Measurements from ENCODE around the gene ERBB4. TPM values are rescaled to one million over a fixed set of nuclear protein-coding genes. Genes with fewer than 3 reads are reported as not detected.

The ERBB4 gene
- polyA plus RNA-seq, 1 of the 3 experiments (the other 2 are of a cell fraction) = 0.05 TPM

DNA sequence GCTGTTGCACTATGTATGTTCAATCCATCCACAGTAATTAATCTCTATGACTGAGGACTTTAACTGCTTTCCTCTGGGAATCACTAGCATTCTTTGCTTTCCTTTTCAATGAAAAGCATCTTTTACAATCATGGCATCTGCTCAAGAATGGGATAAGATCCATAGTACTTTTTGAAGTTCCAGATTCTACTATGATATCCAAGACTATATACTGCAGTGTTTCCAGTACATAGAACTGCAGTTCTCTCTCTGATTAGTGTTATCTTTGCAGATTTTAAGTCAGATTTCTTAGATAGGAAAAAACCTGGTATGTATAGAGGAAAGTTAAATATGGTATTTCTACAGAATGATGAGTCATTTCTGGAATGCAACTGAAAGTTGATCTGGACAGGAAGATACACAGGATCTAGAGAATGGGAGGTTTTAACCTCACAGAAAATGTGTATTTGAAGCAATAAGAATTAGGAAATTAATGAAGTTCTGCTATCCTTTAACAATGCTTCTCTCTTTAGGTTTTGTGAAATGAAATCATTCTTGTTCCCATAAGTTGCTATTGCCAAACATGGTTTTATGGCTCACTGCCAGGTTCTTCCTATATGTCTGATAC lies 670.7 kb downstream of the ERBB4 start (continued):
- TF ChIP-seq, protein P1, sequence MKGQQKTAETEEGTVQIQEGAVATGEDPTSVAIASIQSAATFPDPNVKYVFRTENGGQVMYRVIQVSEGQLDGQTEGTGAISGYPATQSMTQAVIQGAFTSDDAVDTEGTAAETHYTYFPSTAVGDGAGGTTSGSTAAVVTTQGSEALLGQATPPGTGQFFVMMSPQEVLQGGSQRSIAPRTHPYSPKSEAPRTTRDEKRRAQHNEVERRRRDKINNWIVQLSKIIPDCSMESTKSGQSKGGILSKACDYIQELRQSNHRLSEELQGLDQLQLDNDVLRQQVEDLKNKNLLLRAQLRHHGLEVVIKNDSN (IDR thresholded peaks at IDR 0.05; ENCODE audit: borderline replicate concordance, low read depth) = no peak
- no peak for TF ChIP-seq FOXM1 (IDR thresholded peaks at IDR 0.05; ENCODE audit: low read depth)
- no peak for TF ChIP-seq RFX5 (IDR thresholded peaks at IDR 0.05; ENCODE audit: low read length)
- peak; percentile 61; the same call in 1 of the 2 replicates for TF ChIP-seq FOSL2 (IDR thresholded peaks at IDR 0.05; ENCODE audit: borderline replicate concordance, low read depth)
- TF ChIP-seq FOXJ3 (CRISPR knock-in tag; IDR thresholded peaks at IDR 0.05) = no peak
- TF ChIP-seq, protein P2, sequence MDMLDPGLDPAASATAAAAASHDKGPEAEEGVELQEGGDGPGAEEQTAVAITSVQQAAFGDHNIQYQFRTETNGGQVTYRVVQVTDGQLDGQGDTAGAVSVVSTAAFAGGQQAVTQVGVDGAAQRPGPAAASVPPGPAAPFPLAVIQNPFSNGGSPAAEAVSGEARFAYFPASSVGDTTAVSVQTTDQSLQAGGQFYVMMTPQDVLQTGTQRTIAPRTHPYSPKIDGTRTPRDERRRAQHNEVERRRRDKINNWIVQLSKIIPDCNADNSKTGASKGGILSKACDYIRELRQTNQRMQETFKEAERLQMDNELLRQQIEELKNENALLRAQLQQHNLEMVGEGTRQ (IDR thresholded peaks at IDR 0.05; ENCODE audit: borderline replicate concordance, low read depth, low read length) = no peak
- TF ChIP-seq SIN3A (IDR thresholded peaks at IDR 0.05; ENCODE audit: borderline replicate concordance, low read depth, low read length) = no peak
- no peak for TF ChIP-seq TAF1 (IDR thresholded peaks at IDR 0.05; ENCODE audit: borderline replicate concordance, low read depth, low read length)
- TF ChIP-seq POLR2AphosphoS5 (IDR thresholded peaks at IDR 0.05; ENCODE audit: low read depth, low read length) = no peak
- no peak for TF ChIP-seq GABPA (IDR thresholded peaks at IDR 0.05; ENCODE audit: low read depth)

DNA sequence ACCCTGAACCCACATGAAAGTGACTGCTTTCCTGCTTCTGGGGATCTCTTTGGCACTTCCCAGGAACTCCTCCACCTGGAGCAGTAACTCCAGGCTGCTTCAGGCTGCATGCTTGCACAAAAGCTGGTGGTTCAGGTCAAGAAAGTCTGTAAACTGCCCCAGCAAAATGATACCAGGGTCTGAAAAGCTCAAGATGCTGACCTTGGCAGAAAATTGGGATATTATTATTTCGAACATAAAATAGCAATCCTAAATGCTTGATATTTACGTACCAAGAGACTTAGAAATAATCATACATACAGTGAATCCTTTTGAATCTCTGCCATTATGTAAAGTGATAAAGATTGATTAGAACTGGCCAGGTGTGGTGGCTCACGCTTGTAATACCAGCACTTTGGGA lies 674.3 kb downstream of the ERBB4 start:
- H3K27ac ChIP-seq (ENCODE audit: low read depth in 2 of 2, low read length in 1 of 2) = no peak overlapping the region
- WGBS (ENCODE audit: low lambda C conversion rate) = 80% methylated on average over 3 of the region's 3 CpGs
- no peaks in the 10 kb centered on the region for H3K36me3 ChIP-seq (replicated peaks in 1 of 2; ENCODE audit: control insufficient read depth in 1 of 2, insufficient read depth in 2 of 2, low read length in 1 of 2)
- DNase-seq = no peak
- no peaks in the 10 kb centered on the region for H3K9me2 ChIP-seq
- ChIA-PET POLR2A (no interaction called here), CTCF (interaction anchor here (1.6 kb wide), 1 partner anchor 14 kb away, joined by 3 read pairs; no protein-coding TSS in a partner anchor)
- no peaks in the 10 kb centered on the region for H3K27me3 ChIP-seq (ENCODE audit: insufficient read depth)
- peaks cover 3% of the 10 kb centered on the region for H3F3A ChIP-seq (replicated peaks; ENCODE audit: insufficient read depth)
- no peak overlapping the region for H3K9ac ChIP-seq
- no peak overlapping the region for H3K4me2 ChIP-seq
- no peaks in the 10 kb centered on the region for H3K79me2 ChIP-seq (ENCODE audit: insufficient read depth)
- peaks cover 0 to 2% of the 10 kb centered on the region in 2 experiments; a peak in 2 of 4 replicates for H3K4me1 ChIP-seq (ENCODE audit: control insufficient read depth in 1 of 2, insufficient read depth in 2 of 2, low read depth in 1 of 2, low read length in 1 of 2)
- no peak overlapping the region for H3K4me3 ChIP-seq (ENCODE audit: low read depth in 2 of 2, low read length in 1 of 2)
- TF ChIP-seq, protein P3, sequence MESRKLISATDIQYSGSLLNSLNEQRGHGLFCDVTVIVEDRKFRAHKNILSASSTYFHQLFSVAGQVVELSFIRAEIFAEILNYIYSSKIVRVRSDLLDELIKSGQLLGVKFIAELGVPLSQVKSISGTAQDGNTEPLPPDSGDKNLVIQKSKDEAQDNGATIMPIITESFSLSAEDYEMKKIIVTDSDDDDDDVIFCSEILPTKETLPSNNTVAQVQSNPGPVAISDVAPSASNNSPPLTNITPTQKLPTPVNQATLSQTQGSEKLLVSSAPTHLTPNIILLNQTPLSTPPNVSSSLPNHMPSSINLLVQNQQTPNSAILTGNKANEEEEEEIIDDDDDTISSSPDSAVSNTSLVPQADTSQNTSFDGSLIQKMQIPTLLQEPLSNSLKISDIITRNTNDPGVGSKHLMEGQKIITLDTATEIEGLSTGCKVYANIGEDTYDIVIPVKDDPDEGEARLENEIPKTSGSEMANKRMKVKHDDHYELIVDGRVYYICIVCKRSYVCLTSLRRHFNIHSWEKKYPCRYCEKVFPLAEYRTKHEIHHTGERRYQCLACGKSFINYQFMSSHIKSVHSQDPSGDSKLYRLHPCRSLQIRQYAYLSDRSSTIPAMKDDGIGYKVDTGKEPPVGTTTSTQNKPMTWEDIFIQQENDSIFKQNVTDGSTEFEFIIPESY (IDR thresholded peaks at IDR 0.05; ENCODE audit: borderline replicate concordance, low read depth) = no peak
- TF ChIP-seq TAF1 (IDR thresholded peaks at IDR 0.05; ENCODE audit: borderline replicate concordance, low read depth, low read length) = no peak
- no peak for TF ChIP-seq FOSL2 (IDR thresholded peaks at IDR 0.05; ENCODE audit: borderline replicate concordance, low read depth)
- TF ChIP-seq, protein P2 (IDR thresholded peaks at IDR 0.05; ENCODE audit: borderline replicate concordance, low read depth, low read length) = no peak
- TF ChIP-seq, protein P4, sequence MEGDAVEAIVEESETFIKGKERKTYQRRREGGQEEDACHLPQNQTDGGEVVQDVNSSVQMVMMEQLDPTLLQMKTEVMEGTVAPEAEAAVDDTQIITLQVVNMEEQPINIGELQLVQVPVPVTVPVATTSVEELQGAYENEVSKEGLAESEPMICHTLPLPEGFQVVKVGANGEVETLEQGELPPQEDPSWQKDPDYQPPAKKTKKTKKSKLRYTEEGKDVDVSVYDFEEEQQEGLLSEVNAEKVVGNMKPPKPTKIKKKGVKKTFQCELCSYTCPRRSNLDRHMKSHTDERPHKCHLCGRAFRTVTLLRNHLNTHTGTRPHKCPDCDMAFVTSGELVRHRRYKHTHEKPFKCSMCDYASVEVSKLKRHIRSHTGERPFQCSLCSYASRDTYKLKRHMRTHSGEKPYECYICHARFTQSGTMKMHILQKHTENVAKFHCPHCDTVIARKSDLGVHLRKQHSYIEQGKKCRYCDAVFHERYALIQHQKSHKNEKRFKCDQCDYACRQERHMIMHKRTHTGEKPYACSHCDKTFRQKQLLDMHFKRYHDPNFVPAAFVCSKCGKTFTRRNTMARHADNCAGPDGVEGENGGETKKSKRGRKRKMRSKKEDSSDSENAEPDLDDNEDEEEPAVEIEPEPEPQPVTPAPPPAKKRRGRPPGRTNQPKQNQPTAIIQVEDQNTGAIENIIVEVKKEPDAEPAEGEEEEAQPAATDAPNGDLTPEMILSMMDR (IDR thresholded peaks at IDR 0.05) = no peak
- TF ChIP-seq SMC3 (IDR thresholded peaks at IDR 0.05; ENCODE audit: low read depth, low read length) = no peak
- TF ChIP-seq NRF1 (IDR thresholded peaks at IDR 0.05; ENCODE audit: low read depth, low read length) = no peak
- TF ChIP-seq, protein P5, sequence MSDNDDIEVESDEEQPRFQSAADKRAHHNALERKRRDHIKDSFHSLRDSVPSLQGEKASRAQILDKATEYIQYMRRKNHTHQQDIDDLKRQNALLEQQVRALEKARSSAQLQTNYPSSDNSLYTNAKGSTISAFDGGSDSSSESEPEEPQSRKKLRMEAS (IDR thresholded peaks at IDR 0.05; ENCODE audit: low read depth) = no peak
- TF ChIP-seq GATA2 (CRISPR knock-in tag; IDR thresholded peaks at IDR 0.05) = no peak
- no peaks in the 10 kb centered on the region for H4K20me1 ChIP-seq (ENCODE audit: insufficient read depth)
- no peak overlapping the region for H2AFZ ChIP-seq (ENCODE audit: low read depth)
- no peaks in the 10 kb centered on the region for H3K9me3 ChIP-seq

All from SK-N-SH (cell line).